Glomerular visceral epithelial cell (primary cell): ENCODE data around the gene UBE2J1.
A peak's percentile ranks its signal among the peaks of the same experiment; 100 is the strongest.
"Not testable (repeated sequence)": the region's sequence is repeated elsewhere in the genome, so short reads cannot be mapped to it uniquely, and the experiment has no call there.

Experiments used
- DNase-seq: peaks from one replicate; pipeline ENCODE4 v3.0.0-alpha.2; 2016; ENCODE audit errors: extremely low spot score

UBE2J1 gene, protein sequence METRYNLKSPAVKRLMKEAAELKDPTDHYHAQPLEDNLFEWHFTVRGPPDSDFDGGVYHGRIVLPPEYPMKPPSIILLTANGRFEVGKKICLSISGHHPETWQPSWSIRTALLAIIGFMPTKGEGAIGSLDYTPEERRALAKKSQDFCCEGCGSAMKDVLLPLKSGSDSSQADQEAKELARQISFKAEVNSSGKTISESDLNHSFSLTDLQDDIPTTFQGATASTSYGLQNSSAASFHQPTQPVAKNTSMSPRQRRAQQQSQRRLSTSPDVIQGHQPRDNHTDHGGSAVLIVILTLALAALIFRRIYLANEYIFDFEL

DNA sequence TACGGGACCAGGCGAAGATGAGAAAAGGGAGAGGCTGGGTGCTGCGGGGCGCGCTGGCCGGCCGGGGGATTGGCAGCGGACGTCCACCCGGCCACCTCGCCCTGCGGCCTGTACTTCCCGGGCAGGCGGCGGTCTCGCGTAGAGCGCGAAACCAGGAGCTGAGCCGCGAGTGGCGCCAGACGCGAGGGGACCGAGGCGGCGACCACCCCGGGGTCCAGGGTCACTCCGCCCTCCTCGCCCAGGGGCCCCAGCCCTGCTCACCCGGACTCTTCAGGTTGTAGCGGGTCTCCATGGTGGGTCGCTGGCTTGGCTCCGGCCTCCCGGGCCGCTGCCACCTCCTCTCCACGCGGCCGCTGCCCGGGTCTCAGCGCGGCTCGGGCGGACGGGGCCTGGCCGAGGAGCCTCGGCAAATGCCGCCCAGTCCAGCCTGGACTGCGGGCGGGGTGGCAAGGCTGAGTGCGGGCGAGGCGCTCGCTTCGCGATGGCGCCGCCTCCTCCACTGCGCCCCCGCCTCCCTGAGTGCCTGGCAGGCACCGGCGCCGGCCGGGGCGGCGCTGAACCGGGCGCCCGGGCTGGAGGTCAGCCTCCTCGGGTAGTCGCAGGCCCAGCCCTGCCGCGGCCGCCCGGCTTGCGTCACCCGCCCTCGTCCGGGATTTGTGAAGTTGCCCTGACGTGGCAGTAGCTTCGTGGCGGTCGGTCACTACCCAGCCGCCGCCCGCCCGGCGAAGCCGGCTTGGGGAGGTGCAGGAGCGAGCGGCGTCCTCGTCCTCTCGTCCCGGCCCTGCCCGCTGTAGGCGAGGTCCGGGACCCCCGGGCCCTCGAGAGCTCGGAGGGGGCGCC, at the start of gene UBE2J1:
UBE2J1 (minus strand) TSS at position 445 of the 840 bp plus-strand sequence; CDS start at position 292, 153 bp downstream.
- DNase-seq = peak; percentile 93

DNA sequence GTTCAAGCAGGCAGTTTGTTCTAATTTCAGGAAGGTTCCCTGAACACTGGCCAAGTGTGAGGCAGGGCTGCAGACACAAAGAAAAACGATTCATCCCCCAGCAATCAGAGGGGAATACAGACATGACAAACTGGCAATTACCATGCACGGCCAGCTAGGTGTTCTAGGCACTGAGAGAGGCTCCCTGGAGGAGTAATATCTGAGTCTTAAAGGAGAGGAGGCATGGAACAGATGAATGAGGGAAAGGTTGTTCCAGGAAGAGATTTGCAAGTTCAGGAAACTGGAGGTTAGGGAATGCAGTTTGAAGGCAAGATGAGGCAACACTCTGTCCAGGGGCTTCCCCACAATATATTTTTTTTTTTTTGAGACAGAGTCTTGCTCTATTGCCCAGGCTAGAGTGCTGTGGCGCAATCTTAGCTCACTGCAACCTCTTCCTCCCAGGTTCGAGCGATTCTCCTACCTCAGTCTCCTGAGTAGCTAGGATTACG, 48.4 kb upstream of the UBE2J1 start:
- DNase-seq = no peak

DNA sequence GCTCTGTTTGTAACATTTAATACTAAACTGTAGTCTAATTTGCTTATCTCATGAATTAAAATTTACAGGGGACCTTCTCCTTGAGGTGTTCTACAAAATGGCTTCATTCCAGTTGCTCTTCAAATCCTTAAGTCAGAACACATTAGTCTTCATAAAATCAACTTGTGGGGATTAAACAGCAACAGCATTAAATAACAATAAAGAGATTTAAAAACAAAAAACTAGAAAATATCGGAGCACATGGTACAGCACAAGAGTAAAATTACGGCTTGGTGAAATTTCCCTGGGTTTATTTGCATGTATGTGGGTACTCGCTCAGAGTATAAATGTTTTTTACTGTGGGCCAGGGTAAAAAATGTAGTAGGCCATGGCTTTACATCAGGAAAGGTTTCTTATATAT, 47.5 kb upstream of the UBE2J1 start:
- DNase-seq = no peak

DNA sequence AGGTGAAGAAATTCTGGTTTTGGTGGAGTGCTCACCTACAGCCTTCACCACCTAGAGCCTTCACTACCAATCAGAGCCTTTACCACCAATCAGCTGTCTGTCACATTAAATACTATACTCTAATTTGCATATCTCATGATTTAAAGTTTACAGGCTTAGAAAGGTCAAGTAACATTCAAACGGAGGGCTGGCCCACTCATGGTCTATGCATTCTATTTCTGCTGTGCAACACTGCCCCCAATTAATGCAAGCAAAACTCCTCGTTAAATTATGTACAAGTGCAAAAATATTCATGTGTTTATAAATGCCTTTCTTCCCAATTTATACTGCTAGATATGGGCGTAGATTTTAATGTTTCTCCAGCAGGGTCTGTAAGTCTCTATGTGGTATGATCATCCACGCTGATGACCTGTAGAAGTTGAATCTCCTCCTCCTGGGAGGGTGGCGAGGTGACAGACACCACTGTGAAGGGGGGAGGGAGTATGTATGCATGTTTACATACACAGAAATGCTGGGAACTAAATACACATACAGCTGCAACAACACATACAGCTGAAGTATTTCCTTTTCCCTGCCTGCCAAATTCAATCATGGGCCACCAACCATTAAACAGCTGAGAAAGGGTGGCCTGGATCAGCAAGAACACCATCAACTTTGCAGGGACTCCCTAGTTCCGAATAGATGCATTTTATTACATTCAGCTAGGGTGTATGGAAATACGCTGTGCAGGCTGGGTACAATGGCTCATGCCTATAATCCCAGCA, 46.4 kb upstream of the UBE2J1 start:
- DNase-seq = no peak

DNA sequence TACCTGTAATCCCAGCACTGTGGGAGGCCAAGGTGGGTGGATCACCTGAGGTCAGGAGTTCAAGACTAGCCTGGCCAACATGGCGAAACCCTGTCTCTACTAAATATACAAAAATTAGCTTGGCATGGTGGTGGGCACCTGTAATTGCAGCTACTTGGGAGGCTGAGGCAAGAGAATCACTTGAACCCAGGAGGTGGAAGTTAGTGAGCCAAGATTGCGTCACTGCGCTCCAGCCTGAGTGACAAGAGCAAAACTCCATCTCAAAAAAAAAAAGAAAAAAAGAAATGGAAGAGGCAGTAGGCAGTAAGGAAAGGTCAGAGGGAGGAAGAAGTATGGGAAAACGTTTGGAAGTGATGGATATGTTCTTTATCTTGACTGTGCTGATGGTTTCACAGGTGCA, 45.4 kb upstream of the UBE2J1 start:
- DNase-seq = not testable (repeated sequence)

DNA sequence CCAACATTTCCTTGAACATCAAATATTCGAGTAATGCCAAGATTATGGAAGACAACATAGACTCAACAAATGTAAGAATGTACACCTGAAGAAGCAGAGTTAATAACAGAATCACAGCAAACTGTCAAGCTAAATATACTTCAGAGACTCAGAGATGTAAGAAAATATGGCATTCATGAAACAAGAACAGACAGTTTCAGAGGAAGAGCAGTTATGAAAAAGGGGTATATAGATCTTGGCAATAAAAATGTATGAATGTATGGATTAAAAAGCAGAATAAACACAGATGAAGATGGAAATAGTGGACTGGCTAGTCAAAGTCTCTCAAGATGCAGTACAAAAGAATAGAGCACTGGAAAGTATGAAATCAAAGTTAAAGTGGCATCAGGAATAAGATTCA, 41.1 kb upstream of the UBE2J1 start:
- no peak for DNase-seq

DNA sequence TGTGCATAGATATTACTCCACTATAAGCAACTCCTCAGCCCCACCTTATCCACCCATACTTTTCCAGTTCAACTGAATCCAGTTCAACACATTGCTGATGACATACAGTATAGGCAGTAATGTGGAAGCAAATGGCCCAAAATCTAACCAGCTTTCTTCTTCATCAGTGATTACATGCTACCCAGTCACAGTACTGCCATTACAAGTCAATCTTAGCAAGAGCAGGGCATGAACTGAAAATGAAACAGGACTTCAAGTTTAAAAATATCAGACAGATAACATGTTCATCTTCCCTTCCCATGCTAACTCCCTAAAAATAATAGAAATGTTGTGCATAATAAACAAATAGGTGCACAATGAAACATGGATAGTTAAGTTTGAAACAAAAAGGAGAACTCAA, 40.3 kb upstream of the UBE2J1 start:
- DNase-seq = no peak

DNA sequence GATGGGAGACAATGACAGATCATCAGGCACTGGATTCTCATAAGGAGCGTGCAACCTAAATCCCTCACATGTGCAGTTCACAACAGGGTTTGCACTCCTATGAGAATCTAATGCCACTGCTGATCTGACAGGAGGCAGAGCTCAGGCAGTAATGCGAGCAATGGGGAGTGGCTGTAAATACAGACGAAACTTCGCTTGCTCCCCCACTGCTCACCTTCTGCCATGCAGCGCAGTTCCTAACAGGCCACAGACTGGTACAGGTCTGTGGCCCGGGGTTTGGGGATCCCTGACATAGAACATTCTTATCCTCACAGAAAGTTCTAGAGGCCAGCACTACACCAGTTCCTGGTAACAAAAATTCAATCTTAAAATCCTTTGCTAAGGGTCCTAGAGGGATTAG, 36.3 kb upstream of the UBE2J1 start:
- no peak for DNase-seq

DNA sequence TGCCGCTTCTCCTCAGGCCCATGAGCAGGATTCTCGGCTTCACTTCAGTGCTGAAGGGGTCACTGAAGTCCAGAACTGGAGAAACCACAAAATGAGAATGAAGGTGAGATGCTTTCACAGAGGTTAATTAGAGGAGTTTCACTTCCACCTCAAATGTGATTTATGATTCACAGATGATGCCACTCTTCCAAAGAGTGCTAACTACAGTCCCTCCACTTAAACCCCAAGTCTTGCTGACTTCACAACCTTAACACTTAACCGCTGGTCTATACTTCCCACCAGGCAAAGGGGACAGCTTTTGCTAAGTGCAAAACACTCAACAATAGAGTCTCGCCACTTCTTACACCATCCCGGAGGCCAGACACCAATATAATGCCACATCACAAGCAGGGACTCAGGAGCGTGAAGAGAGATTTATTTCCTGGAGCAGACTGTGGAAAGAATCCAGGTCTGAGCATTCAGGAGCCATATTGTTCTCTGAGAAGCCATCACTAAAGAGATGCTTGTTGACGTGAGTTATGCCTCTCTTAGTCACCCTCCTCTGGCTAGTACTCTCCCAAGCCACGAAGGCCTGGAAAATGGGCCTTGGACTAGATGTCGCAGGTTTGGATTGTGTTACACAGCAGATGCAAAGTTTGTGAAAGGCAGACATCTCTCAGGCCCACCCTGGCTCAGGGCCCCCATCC, 35.1 kb upstream of the UBE2J1 start:
- no peak for DNase-seq

DNA sequence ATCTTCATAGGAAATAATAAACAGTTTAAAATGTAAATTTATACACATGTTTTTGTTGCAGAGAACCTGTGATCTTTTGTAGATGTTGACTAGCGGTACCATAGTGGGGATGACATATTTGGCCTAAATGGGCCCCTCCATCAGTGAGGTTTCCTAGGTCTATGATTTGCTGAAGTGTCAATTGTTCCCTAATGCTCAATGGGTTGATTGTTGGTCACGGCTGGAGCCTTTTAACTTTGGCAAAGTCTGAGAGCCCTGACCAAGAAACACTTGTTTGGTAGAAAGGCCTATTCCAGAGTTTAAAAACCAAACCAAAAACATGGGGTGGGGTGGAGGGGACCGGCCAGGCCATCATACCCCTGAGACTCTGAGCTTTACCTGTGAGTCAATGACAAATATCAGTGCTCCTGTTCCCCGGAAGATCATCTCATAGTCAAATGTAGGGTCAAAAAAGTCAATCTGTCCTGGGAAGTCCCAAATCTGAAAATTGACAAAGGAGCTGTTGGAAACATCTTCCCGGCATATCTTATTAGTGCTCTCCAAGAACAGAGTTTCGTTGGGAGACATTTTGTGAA, 34.5 kb upstream of the UBE2J1 start:
- no peak for DNase-seq

DNA sequence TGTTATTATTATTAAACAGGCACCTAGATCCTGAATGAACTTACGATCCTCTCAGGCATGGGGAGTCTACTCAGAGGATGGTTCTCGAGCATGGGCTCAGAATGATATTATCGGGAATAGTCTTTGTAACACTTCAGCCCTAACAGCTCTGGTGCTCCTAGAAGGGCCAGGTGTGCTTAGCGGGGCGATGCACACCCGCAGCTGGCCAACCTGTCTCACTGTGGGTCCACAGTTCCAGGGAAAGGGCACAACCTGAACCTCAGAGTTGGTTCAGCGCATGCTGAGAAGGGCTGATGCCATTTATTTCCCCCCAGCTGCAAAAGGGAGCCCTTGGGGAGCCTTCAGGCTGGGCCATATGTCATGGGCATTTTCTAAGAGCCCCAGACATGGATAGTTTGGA, 33.3 kb upstream of the UBE2J1 start:
- DNase-seq = no peak

DNA sequence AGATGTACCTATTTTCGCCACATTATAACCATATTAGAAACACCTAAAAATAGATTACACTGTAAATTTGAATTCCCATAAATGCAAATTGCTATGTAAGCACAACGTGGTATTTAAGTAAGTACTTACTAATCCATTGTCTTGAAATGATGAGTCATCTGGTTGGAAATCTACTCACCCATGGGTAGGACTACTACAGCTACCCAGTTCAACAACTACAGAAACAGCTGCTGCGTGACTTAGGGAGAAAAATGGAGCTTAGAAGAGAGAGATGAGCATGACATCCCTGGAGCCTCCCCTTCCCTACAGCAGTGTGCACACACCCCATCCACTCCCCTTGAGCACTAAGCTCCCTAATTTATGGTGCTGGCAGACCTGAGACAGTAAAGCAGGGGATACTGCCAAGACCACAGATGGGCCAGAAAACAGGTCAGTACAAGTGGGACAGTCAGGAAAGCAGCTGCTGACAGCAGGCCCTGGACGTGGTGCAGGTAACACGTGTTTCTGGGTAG, 32.7 kb upstream of the UBE2J1 start:
- DNase-seq = peak; percentile 34

DNA sequence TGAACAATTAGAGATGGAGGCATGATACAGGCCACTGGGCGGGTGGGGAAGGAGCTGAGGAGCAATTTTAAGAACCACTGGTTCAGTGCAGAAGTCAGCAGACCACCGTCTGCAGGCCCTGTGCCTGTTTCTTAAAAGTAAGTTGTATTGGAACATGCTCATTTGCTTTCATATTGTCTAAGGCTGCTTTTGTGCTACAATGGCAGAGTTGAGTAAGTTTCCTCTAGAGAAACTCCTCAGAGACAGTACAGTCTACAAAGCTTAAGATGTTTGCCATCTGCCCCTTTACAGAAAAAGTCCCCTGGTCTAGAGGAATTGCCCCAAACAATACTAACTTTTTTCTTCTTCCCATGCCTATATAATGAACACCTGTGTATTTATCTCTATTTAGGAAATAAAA, 28.5 kb upstream of the UBE2J1 start:
- DNase-seq = no peak

DNA sequence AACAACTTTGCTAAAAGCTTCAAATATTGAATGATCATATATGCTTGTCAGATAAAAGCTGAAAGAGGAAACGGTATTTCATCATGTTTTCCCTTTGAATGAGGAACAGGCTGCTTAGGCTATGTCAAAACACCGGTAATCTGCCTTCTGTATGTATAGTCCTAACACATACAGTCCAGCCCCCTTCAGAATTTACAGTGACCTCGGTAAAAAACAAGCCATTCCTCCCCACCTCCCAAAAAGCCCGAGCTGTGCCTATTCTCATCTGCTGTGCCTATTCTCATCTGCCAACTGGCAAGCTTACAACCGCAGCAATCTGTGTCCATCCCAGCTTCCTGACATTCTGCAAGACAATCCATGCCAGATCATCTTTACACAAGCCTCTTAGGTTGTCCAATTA, 26.8 kb upstream of the UBE2J1 start:
- no peak for DNase-seq

DNA sequence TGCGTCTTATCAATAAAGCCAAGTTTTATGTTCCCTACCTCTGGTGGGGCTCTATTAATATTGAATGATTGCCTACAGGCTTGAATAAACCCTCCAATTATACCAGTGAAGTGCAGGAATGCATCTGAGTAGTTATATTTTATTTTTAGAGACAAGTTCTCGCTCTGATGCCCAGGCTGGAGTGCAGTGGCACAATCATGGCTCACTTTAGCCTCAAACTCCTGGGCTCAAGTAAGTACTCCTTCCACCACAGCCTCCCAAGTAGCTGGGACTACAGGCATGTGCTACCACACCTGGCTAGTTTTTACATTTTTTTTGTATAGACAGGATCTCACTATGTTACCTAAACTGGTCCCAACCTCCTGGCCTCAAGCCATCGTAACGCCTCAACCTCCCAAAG, 26.1 kb upstream of the UBE2J1 start:
- DNase-seq = no peak

DNA sequence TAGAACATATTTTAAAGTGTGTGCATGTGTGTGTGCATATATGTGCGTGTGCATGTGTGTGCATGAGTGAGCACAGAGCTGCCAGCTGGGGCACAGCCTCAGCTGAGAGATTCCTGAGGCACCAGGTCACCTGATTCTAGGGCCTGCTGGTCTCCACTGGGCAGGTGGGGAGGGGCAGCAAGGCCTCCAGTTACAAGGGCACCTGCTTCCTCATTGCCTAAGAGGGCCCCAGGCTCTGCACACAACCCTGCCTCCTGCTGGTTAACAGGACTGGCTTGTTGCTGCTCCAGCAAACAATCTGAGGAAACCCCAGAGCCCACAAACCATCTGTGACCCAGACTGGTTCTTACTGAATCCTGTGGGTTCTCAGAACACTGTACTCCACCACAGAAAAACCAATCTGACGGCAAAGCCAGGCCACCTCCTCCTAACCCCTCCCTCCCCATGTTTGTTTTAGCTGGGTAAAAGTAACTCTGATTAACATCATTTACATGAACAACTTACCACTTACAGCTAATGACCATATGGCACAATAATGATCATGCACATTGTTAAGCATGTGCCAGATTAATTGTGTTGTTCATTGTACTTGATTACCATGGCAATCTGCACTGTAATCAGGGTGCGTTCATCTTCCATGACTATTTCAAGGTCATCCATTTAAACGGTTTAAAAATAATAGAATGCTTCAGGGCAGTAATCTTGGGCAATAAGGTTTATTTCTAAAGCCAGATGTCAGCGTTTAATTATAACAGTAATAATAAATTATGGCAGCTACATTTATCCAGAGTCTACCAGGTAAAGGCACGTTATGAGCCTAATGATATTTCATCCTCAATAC, 23.1 kb upstream of the UBE2J1 start:
- DNase-seq = peak; percentile 76

DNA sequence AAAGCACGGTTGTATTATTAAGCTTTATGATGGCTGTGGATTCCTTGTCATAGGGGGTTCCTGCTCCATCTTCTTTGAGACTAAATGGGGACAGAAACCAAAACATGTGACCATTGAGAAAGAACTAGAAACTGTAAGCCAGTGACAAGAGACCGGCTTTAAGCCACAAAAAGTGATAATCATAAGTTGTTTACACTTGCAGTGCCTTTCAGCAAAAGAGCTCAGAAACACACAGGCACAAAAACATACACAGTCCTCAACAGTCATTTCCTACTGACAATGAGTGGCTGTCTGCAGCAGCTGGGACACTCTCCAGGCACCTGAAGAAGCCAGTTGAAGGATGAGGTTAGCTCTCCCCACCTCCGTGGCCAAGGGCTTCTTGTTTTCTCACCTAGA, 20.0 kb upstream of the UBE2J1 start:
- no peak for DNase-seq

DNA sequence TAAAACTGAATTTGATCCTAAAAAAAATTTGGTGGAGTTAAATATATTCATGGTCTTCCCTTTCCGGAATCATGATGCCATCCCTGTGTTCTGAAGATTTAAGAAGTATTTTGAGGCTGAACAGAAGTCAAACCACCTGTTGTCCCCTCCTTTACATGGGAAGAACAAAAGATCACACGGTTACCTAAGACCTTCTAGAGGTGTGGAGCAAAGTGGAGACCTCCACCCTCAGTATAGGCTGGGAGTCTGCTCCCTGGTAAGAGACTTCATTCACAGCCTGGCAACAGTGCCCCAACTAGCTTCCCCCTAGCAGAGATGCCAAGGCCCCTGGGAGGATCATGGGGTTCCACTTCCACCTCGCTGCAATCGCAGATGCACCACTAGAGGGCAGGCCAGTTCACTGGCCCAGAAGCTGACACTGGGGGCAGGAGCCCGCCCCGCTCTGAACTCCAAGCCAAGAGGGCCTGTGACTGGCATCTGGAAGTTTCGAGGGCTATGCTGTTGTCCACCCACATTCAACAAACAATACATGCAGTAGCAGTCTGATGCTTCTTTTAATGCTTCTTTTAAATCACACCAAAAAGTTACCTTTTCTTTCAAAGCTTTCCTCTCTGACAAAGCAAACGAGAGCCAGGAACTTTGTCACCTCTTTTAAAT, 19.5 kb upstream of the UBE2J1 start:
- peak; percentile 71 for DNase-seq

DNA sequence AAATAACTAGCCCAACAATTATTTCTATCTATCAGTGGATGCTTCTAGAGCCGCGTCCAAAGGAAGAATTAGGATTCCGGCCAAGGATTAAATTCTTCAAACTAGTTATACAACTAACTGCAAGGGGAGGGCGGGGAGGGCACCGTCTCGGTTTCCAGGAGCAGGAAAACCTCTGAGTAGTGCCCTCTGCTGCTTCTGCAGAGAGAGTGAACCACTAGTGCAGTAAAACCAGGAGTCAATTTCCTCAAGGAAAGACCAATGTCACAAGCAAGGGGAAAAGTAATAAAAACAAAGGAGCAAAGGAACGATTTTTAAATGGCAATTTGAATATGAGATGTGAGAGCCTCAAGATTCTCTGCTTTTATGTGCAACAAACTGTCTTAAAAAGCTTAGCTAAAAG, 16.5 kb upstream of the UBE2J1 start:
- DNase-seq = peak; percentile 49

DNA sequence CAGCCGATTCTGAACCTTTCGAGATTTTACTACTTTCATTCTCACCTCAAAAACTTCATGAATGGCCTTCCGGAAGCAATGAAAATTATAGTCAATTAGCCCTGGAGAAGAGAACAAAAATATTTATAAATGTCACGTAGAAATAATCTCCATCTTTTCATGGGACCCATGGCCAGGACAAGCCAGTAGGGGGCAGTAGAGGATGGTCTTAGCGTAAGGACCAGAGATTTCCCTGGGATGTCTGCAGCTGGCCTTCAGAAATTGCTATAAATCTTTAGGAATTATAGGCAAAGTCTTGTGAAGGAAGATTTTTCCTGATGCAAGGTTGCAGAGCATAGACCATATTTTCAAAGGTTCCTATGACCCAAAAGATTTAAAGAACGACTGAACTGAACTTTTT, 15.6 kb upstream of the UBE2J1 start:
- peak; percentile 36 for DNase-seq
